GM18499 (cell line): ENCODE data around the gene TSGA10.

Source experiments
- ATAC-seq: cut with Tn5 transposase; IDR thresholded peaks from one replicate; pipeline ENCODE4 v1.9.1; 2021; ENCODE audit warnings: moderate number of reproducible peaks; ENCODE audit not compliant: insufficient read depth, unreplicated experiment

TSGA10 gene

GRCh38 chr2:98952966-98953365 is 201.8 kb downstream of the TSGA10 start:
- no peak for ATAC-seq

GRCh38 chr2:98948956-98949739 is 205.6 kb downstream of the TSGA10 start:
- ATAC-seq: no peak

- no peak for ATAC-seq
Measured at GRCh38 chr2:98947554-98947953, 207.2 kb downstream of the TSGA10 start.
